ENCODE results near the gene TRIP11. TPM values are rescaled to one million over a fixed set of nuclear protein-coding genes. Genes with fewer than 3 reads are reported as not detected.

TRIP11 gene
- total RNA-seq, 1 experiment from 2014 or later, result 31.6 TPM

DNA sequence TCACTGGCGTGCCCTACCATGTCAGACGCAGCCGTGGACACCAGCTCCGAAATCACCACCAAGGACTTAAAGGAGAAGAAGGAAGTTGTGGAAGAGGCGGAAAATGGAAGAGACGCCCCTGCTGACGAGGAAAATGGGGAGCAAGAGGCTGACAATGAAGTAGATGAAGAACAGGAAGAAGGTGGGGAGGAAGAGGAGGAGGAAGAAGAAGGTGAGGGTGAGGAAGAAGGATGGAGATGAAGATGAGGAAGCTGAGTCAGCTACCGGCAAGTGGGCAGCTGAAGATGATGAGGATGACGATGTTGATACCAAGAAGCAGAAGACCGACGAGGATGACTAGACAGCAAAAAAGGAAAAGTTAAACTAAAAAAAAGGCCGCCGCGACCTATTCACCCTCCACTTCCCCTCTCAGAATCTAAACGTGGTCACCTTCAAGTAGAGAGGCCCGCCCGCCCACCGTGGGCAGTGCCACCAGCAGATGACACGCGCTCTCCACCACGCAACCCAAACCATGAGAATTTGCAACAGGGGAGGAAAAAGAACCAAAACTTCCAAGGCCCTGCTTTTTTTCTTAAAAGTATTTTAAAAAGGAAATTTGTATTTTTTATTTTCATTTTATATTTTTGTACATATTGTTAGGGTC is 13.2 kb downstream of the TRIP11 start:
- Histone ChIP-seq H3K79me2 (ENCODE audit: low read length) (peaks cover 71% of the 10 kb centered on the region), H3K27ac (ENCODE audit: low read length) (no peak overlapping the region), H3K27me3 (ENCODE audit: low read length) (no peaks in the 10 kb centered on the region), H3K36me3 (ENCODE audit: insufficient read depth, low read length) (peaks cover 45% of the 10 kb centered on the region), H3K4me1 (ENCODE audit: low read length) (no peaks in the 10 kb centered on the region), H2AFZ (ENCODE audit: low read length) (no peak overlapping the region), H4K20me1 (ENCODE audit: insufficient read depth, low read depth, low read length) (no peaks in the 10 kb centered on the region), H3K4me3 (ENCODE audit: low read length) (no peak overlapping the region), H3K4me2 (ENCODE audit: low read depth, low read length, poor library complexity, severe bottlenecking) (no peak overlapping the region), H3K9me3 (ENCODE audit: low read length) (no peaks in the 10 kb centered on the region), H3K9ac (ENCODE audit: low read length) (no peak overlapping the region), H3K9me2 (replicated peaks; ENCODE audit: insufficient read depth, low read length) (no peaks in the 10 kb centered on the region)
- no peak for DNase-seq

DNA sequence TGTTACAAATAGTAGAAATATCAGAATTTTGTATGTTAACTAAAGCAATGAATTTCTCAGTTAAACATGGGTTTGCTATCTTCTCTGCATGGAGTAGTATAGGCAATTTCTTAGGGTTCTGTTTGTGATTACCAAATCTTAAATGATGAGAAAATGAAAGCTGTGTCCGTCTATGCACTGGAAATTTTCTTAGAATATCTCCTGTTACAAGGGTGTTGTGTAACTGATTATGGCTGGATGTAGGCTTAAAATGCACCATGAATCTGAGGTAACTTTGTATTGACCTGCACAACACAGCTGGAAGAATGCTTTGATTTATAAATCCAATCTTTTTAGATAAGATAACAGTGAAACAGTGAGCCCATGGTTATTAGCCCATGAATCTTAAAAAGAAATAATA is 17.8 kb downstream of the TRIP11 start:
- H4K20me1 ChIP-seq (ENCODE audit: insufficient read depth, low read depth, low read length), result no peaks in the 10 kb centered on the region
- peaks cover 51% of the 10 kb centered on the region for H3K36me3 ChIP-seq (ENCODE audit: insufficient read depth, low read length)
- H3K27ac ChIP-seq (ENCODE audit: low read length), result no peak overlapping the region
- H3K9me3 ChIP-seq (ENCODE audit: low read length), result no peaks in the 10 kb centered on the region
- no peak overlapping the region for H3K4me2 ChIP-seq (ENCODE audit: low read depth, low read length, poor library complexity, severe bottlenecking)
- H3K9me2 ChIP-seq (replicated peaks; ENCODE audit: insufficient read depth, low read length), result no peaks in the 10 kb centered on the region
- no peaks in the 10 kb centered on the region for H3K27me3 ChIP-seq (ENCODE audit: low read length)
- peaks cover 75% of the 10 kb centered on the region for H3K79me2 ChIP-seq (ENCODE audit: low read length)
- no peak for DNase-seq
- no peak overlapping the region for H3K4me3 ChIP-seq (ENCODE audit: low read length)
- no peaks in the 10 kb centered on the region for H3K4me1 ChIP-seq (ENCODE audit: low read length)
- no peak overlapping the region for H3K9ac ChIP-seq (ENCODE audit: low read length)
- no peak overlapping the region for H2AFZ ChIP-seq (ENCODE audit: low read length)

DNA sequence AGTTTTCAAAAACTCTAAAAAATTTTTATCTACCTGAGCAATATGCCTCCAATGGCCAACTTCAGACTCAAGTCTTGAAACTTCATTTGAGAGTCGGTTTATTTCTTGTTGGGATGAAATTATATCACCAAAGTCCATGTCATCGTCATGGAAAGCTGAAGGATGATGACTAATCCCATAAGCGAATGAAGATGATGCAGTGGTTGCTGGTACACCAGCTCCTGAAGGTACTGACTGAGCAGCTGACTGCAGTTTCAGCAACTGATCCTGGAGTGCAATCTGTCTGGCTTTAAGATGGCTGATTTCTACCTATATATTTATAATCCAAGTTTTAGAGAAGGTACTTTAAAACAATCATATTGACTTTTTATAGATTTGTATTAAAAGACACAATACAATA is 18.3 kb downstream of the TRIP11 start:
- H3K79me2 ChIP-seq (ENCODE audit: low read length), result peaks cover 74% of the 10 kb centered on the region
- H3K4me1 ChIP-seq (ENCODE audit: low read length), result no peaks in the 10 kb centered on the region
- H3K36me3 ChIP-seq (ENCODE audit: insufficient read depth, low read length), result peaks cover 55% of the 10 kb centered on the region
- H2AFZ ChIP-seq (ENCODE audit: low read length), result no peak overlapping the region
- no peaks in the 10 kb centered on the region for H4K20me1 ChIP-seq (ENCODE audit: insufficient read depth, low read depth, low read length)
- no peak overlapping the region for H3K9ac ChIP-seq (ENCODE audit: low read length)
- no peak overlapping the region for H3K4me2 ChIP-seq (ENCODE audit: low read depth, low read length, poor library complexity, severe bottlenecking)
- no peaks in the 10 kb centered on the region for H3K9me2 ChIP-seq (replicated peaks; ENCODE audit: insufficient read depth, low read length)
- no peaks in the 10 kb centered on the region for H3K9me3 ChIP-seq (ENCODE audit: low read length)
- no peak overlapping the region for H3K4me3 ChIP-seq (ENCODE audit: low read length)
- H3K27me3 ChIP-seq (ENCODE audit: low read length), result no peaks in the 10 kb centered on the region
- H3K27ac ChIP-seq (ENCODE audit: low read length), result no peak overlapping the region
- DNase-seq, result no peak

DNA sequence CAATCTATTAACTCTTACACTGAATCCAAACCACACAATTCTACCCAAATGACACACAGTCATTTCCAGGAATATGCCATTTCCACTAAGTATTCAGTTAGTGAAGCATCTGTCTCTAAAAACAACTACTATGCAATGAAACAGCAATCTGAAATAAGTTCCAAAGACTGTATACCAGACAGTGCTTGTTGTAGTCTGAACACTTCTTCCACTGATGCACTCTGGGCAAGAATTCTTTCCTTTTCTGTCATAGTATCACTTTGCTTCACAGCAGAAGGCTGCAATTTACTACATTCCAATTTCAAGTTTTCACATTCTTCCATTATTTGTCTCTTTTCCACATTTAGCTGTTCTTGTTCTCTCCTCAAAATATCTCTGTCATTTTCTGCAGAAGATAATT is 25.8 kb downstream of the TRIP11 start:
- Histone ChIP-seq H3K9me2 (replicated peaks; ENCODE audit: insufficient read depth, low read length) (no peaks in the 10 kb centered on the region), H3K27me3 (ENCODE audit: low read length) (no peaks in the 10 kb centered on the region), H3K9ac (ENCODE audit: low read length) (no peak overlapping the region), H2AFZ (ENCODE audit: low read length) (no peak overlapping the region), H3K4me2 (ENCODE audit: low read depth, low read length, poor library complexity, severe bottlenecking) (no peak overlapping the region), H3K4me1 (ENCODE audit: low read length) (no peaks in the 10 kb centered on the region), H3K27ac (ENCODE audit: low read length) (no peak overlapping the region), H3K9me3 (ENCODE audit: low read length) (no peaks in the 10 kb centered on the region), H3K4me3 (ENCODE audit: low read length) (no peak overlapping the region), H3K79me2 (ENCODE audit: low read length) (peaks cover 45% of the 10 kb centered on the region), H3K36me3 (ENCODE audit: insufficient read depth, low read length) (peaks cover 47% of the 10 kb centered on the region), H4K20me1 (ENCODE audit: insufficient read depth, low read depth, low read length) (no peaks in the 10 kb centered on the region)
- DNase-seq, result no peak

DNA sequence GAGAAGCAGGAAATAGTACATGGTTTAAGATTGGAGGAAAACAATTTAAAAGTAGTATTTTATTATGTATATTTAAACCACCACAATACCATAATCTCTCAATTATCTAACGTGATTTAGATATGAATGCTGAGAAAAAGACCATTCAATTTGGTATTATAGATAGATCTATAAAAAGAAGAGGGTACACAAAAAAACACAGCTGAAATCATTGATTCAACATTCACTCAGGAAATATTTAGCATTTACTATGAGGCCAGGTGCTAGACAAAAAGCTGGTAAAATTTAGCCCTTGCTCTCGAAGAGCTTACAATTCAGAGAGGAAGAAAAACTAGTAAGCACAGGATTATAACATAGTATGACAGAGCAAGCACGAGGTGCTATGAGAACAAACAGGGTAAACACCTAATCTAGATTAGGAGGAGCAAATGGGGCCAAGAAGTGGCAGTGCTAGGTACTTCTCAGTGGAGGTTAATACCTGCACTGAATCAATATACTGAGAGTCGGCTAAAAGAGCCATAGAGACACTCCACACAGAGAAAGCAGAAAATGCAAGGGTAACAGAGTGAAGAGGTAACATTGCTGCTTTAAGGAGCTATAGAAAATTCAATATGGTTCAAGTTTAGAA is 27.6 kb downstream of the TRIP11 start:
- Histone ChIP-seq H3K9ac (ENCODE audit: low read length) (no peak overlapping the region), H3K9me2 (replicated peaks; ENCODE audit: insufficient read depth, low read length) (no peaks in the 10 kb centered on the region), H2AFZ (ENCODE audit: low read length) (no peak overlapping the region), H4K20me1 (ENCODE audit: insufficient read depth, low read depth, low read length) (no peaks in the 10 kb centered on the region), H3K79me2 (ENCODE audit: low read length) (peaks cover 37% of the 10 kb centered on the region), H3K9me3 (ENCODE audit: low read length) (no peaks in the 10 kb centered on the region), H3K36me3 (ENCODE audit: insufficient read depth, low read length) (peaks cover 56% of the 10 kb centered on the region), H3K4me1 (ENCODE audit: low read length) (no peaks in the 10 kb centered on the region), H3K27ac (ENCODE audit: low read length) (no peak overlapping the region), H3K27me3 (ENCODE audit: low read length) (no peaks in the 10 kb centered on the region), H3K4me2 (ENCODE audit: low read depth, low read length, poor library complexity, severe bottlenecking) (no peak overlapping the region), H3K4me3 (ENCODE audit: low read length) (no peak overlapping the region)
- no peak for DNase-seq

DNA sequence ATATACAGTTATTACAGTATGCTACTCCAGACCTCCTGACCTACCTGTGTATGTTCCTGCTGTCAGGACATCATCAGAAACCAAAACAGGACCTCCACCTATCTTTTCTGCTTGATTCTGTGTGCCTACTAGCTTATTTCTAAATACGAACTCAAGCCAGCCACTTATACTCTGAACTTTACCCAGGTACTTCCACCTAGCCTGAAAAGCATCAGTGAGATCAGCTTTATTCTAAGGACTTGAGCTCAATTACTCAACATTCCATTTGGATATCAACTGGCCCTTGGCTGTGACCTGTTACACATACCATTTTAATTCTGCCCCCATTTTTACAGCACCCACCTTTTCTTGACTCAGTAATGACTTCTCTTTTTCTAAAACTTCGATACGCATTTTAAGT is 29.2 kb downstream of the TRIP11 start:
- peaks cover 55% of the 10 kb centered on the region for H3K36me3 ChIP-seq (ENCODE audit: insufficient read depth, low read length)

DNA sequence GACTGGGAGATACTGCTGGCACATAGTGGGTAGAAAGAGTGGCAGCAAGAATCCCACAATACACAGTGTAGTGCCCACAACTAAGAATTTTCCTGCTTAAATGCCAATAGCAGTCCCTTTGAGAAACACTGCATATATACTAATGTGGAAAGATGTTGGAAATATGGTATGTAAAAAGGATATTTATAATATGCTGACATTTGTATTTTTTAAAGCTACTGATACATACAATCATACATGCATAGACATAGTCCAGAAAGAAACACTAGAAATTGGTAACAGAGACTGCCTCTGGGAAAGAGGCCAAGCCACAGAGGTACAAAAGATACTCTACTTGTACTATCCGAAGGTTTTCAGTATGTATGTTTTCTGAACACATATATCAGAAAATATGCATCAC is 30.3 kb downstream of the TRIP11 start:
- Histone ChIP-seq H3K27me3 (ENCODE audit: low read length) (no peaks in the 10 kb centered on the region), H3K9me3 (ENCODE audit: low read length) (no peaks in the 10 kb centered on the region), H3K4me2 (ENCODE audit: low read depth, low read length, poor library complexity, severe bottlenecking) (no peak overlapping the region), H2AFZ (ENCODE audit: low read length) (no peak overlapping the region), H3K9ac (ENCODE audit: low read length) (no peak overlapping the region), H3K4me3 (ENCODE audit: low read length) (no peak overlapping the region), H4K20me1 (ENCODE audit: insufficient read depth, low read depth, low read length) (no peaks in the 10 kb centered on the region), H3K9me2 (replicated peaks; ENCODE audit: insufficient read depth, low read length) (no peaks in the 10 kb centered on the region), H3K27ac (ENCODE audit: low read length) (no peak overlapping the region), H3K79me2 (ENCODE audit: low read length) (peaks cover 34% of the 10 kb centered on the region), H3K4me1 (ENCODE audit: low read length) (no peaks in the 10 kb centered on the region), H3K36me3 (ENCODE audit: insufficient read depth, low read length) (peaks cover 60% of the 10 kb centered on the region)
- DNase-seq, result no peak

More for the DNA sequence above, 29.2 kb downstream of the TRIP11 start:
- H3K9me2 ChIP-seq (replicated peaks; ENCODE audit: insufficient read depth, low read length), result no peaks in the 10 kb centered on the region
- no peaks in the 10 kb centered on the region for H3K9me3 ChIP-seq (ENCODE audit: low read length)
- no peaks in the 10 kb centered on the region for H4K20me1 ChIP-seq (ENCODE audit: insufficient read depth, low read depth, low read length)
- no peak overlapping the region for H2AFZ ChIP-seq (ENCODE audit: low read length)
- no peak for DNase-seq
- no peak overlapping the region for H3K27ac ChIP-seq (ENCODE audit: low read length)
- no peak overlapping the region for H3K9ac ChIP-seq (ENCODE audit: low read length)
- H3K4me3 ChIP-seq (ENCODE audit: low read length), result no peak overlapping the region
- H3K4me1 ChIP-seq (ENCODE audit: low read length), result no peaks in the 10 kb centered on the region
- H3K27me3 ChIP-seq (ENCODE audit: low read length), result no peaks in the 10 kb centered on the region
- H3K4me2 ChIP-seq (ENCODE audit: low read depth, low read length, poor library complexity, severe bottlenecking), result no peak overlapping the region
- H3K79me2 ChIP-seq (ENCODE audit: low read length), result peaks cover 34% of the 10 kb centered on the region

DNA sequence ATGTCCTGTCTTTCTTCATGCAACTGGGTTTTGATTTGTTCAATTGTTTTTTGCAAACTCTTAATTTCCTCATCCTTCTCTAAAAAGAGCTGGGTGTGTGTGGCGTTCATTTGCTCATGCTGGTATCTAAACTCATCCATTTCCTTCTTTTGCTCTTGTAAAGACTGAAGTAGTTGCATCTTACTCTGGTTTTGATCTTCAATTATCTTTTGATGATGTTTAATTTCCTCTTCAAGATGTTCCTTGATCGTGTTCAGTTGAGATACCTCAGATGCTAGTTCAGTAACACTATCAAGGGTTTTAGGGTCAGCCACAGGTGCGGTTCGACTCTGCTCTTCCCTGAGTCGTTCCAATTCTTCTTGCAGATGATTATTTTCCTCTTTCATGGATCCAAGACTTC is 34.8 kb downstream of the TRIP11 start:
- H3K9ac ChIP-seq (ENCODE audit: low read length), result no peak overlapping the region
- H3K36me3 ChIP-seq (ENCODE audit: insufficient read depth, low read length), result peaks cover 46% of the 10 kb centered on the region
- no peaks in the 10 kb centered on the region for H3K9me3 ChIP-seq (ENCODE audit: low read length)
- H3K79me2 ChIP-seq (ENCODE audit: low read length), result peaks cover 16% of the 10 kb centered on the region; the same call in 1 of the 2 replicates
- no peaks in the 10 kb centered on the region for H3K27me3 ChIP-seq (ENCODE audit: low read length)
- H3K4me2 ChIP-seq (ENCODE audit: low read depth, low read length, poor library complexity, severe bottlenecking), result no peak overlapping the region
- no peak overlapping the region for H2AFZ ChIP-seq (ENCODE audit: low read length)
- H4K20me1 ChIP-seq (ENCODE audit: insufficient read depth, low read depth, low read length), result no peaks in the 10 kb centered on the region
- no peaks in the 10 kb centered on the region for H3K9me2 ChIP-seq (replicated peaks; ENCODE audit: insufficient read depth, low read length)
- H3K4me1 ChIP-seq (ENCODE audit: low read length), result no peaks in the 10 kb centered on the region
- H3K27ac ChIP-seq (ENCODE audit: low read length), result no peak overlapping the region
- no peak for DNase-seq
- no peak overlapping the region for H3K4me3 ChIP-seq (ENCODE audit: low read length)

Data from Karpas-422 (cell line).